HepG2 (cell line): ENCODE measurements around the gene KHK. TPM values are rescaled to one million over a fixed set of nuclear protein-coding genes. Genes with fewer than 3 reads are reported as not detected.

ENCODE experiments used
- CERS6 ChIP-seq: sonication (generic); formaldehyde crosslinking; IDR thresholded peaks from 2 replicates; pipeline ENCODE4 v1.5.0; 2020; ENCODE audit warnings: missing genetic modification reagents
- ESRRA ChIP-seq: sonication (generic); formaldehyde crosslinking; IDR thresholded peaks from 2 replicates; pipeline ENCODE4 v1.5.1; 2020; ENCODE audit warnings: mild to moderate bottlenecking, low read depth, missing genetic modification reagents
- GATA4 ChIP-seq: sonication (generic); IDR thresholded peaks from 2 replicates; pipeline ENCODE4 v1.6.1; 2016; ENCODE audit warnings: antibody characterized with exemption, low read depth, borderline replicate concordance
- MEIS1 ChIP-seq: sonication (generic); formaldehyde crosslinking; IDR thresholded peaks from 2 replicates; pipeline ENCODE4 v1.9.0; 2021; ENCODE audit warnings: mild to moderate bottlenecking, missing genetic modification reagents, moderate library complexity, borderline replicate concordance
- NFKBIZ ChIP-seq: IDR thresholded peaks from 2 replicates; pipeline ENCODE4 v1.6.1; 2018; ENCODE audit warnings: missing genetic modification reagents, missing compliant biosample characterization
- RARA ChIP-seq: IDR thresholded peaks from 2 replicates; pipeline ENCODE4 v1.6.1; 2016; ENCODE audit warnings: missing genetic modification reagents, missing compliant biosample characterization
- RERE ChIP-seq: IDR thresholded peaks from 2 replicates; pipeline ENCODE4 v1.6.1; 2016; ENCODE audit warnings: low read depth, missing genetic modification reagents, missing compliant biosample characterization
- TRAFD1 ChIP-seq: sonication (generic); formaldehyde crosslinking; IDR thresholded peaks from 2 replicates; pipeline ENCODE4 v1.5.1; 2020; ENCODE audit warnings: missing genetic modification reagents, mild to moderate bottlenecking, borderline replicate concordance
- ZFP36 ChIP-seq: fragments of 150-350 bp; IDR thresholded peaks from 2 replicates; pipeline ENCODE4 v1.6.1; 2018; ENCODE audit warnings: borderline replicate concordance, low read length, low read depth; ENCODE audit not compliant: partially characterized antibody
- ZNF256 ChIP-seq: sonication (generic); formaldehyde crosslinking; conservative IDR thresholded peaks from 2 replicates; pipeline ENCODE4 v1.4.0; 2020; ENCODE audit warnings: missing genetic modification reagents
- ZNF280D ChIP-seq: sonication (generic); formaldehyde crosslinking; IDR thresholded peaks from 2 replicates; pipeline ENCODE4 v1.5.1; 2020; ENCODE audit warnings: mild to moderate bottlenecking, missing genetic modification reagents
- ZNF576 ChIP-seq: sonication (generic); formaldehyde crosslinking; IDR thresholded peaks from 2 replicates; pipeline ENCODE4 v1.4.0; 2020; ENCODE audit warnings: mild to moderate bottlenecking, missing genetic modification reagents
- ZNF781 ChIP-seq: sonication (generic); formaldehyde crosslinking; IDR thresholded peaks from 2 replicates; pipeline ENCODE4 v1.5.1; 2020; ENCODE audit warnings: borderline replicate concordance, mild to moderate bottlenecking, missing genetic modification reagents; ENCODE audit errors: not compliant biosample characterization
- polyA plus RNA-seq, 8 experiments: library from polyadenylated mRNA; depleted of rRNA in 3 of 8; stranded (reverse) in 7 of 8; unstranded in 1 of 8; fragments of >200 nt; fragmentation: Illumina TruSeq in 4 of 8; extraction: Trizol in 4 of 8; gene quantifications; 2 replicates each; pipeline versions ENCODE4 v1.2.1 to v1.2.3, GENCODE V29; 2011 to 2016; ENCODE audit warnings: low read depth in 4 of 8, missing spikeins in 1 of 8, mixed read lengths in 1 of 8; ENCODE audit not compliant: insufficient read depth in 1 of 8
- total RNA-seq, 5 experiments: library from RNA; depleted of rRNA; stranded (reverse); fragments of >200 nt; fragmentation: Illumina TruSeq; extraction: Trizol; gene quantifications; 2 replicates each; pipeline ENCODE4 v1.2.3, GENCODE V29; 2016; ENCODE audit warnings: low read depth in 1 of 5

Gene KHK
- total and polyA plus RNA-seq, 2 of the 13 experiments (the other 11 are each of a cell fraction or from before 2014, with no cell fraction given): 40.9 to 99.2 TPM

GRCh38 chr2:27092696-27093429 is 6.3 kb downstream of the KHK start (continued):
- peak; percentile 86; the same call in 1 of the 2 replicates for TF ChIP-seq TRAFD1 (CRISPR knock-in tag)
- peak; percentile 86 for TF ChIP-seq RARA (CRISPR knock-in tag)
- no peak for TF ChIP-seq ZNF280D (CRISPR knock-in tag)
- TF ChIP-seq ZNF576: 0 out of 2 replicates have a peak, but pooled peaks have one; percentile 57
- no peak for TF ChIP-seq ZNF256 (CRISPR knock-in tag)
- 0 out of 2 replicates have a peak, but pooled peaks have one; percentile 22 for TF ChIP-seq RERE (CRISPR knock-in tag)
- no peak for TF ChIP-seq CERS6 (CRISPR knock-in tag)
- peak; percentile 72; the same call in 1 of the 2 replicates for TF ChIP-seq GATA4
- TF ChIP-seq ZFP36: no peak
- TF ChIP-seq NFKBIZ (CRISPR knock-in tag): no peak
- TF ChIP-seq ZNF781: peak; percentile 26
- no peak; the same call in 1 of the 2 replicates for TF ChIP-seq MEIS1 (CRISPR knock-in tag)
- peak; percentile 94 for TF ChIP-seq ESRRA (CRISPR knock-in tag)
